ENCODE results near the gene C16orf89. TPM values are rescaled to one million over a fixed set of nuclear protein-coding genes. Genes with fewer than 3 reads are reported as not detected.

C16orf89 gene
- total and polyA plus RNA-seq, 5 donors, result 3.2 to 10.9 (median 9.2) TPM

DNA sequence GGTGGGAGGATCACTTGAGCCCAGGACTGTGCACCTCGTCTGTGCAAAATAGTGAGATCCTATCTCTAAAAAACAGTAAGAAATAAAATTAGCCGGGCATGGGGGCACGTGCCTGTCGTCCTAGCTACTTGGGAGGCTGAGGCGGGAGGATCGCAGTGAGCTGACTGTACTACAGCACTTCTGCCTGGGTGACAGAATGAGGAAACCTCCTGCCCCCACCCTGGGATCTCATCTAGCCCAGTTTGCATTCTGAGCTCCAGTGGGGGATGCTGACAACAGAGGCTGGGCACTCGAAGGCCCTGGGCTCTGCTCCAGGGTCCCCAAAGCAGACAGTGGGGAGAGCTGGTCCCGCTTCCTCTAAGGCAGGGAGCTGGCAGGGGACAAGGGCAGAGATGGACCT, 39.1 kb downstream of the C16orf89 start:
- intact Hi-C loops (cut with DNase I), result loop anchor here in 1 of 4 donors (5.0 kb wide), 1 partner anchor 64 kb away; no protein-coding TSS in a partner anchor
- ATAC-seq, result no peak
- H3K4me1 ChIP-seq (ENCODE audit: control insufficient read depth, insufficient read depth, low read length), result no peaks in the 10 kb centered on the region
- WGBS, result 89% methylated on average over 8 of the region's 8 CpGs
- H3K9me3 ChIP-seq (ENCODE audit: control insufficient read depth, low read length), result no peaks in the 10 kb centered on the region
- no peaks in the 10 kb centered on the region for H3K27me3 ChIP-seq (ENCODE audit: control insufficient read depth, insufficient read depth)
- no peak for DNase-seq
- no peak overlapping the region for H3K27ac ChIP-seq (ENCODE audit: low read length)
- H3K4me3 ChIP-seq (ENCODE audit: low read length), result no peak overlapping the region

DNA sequence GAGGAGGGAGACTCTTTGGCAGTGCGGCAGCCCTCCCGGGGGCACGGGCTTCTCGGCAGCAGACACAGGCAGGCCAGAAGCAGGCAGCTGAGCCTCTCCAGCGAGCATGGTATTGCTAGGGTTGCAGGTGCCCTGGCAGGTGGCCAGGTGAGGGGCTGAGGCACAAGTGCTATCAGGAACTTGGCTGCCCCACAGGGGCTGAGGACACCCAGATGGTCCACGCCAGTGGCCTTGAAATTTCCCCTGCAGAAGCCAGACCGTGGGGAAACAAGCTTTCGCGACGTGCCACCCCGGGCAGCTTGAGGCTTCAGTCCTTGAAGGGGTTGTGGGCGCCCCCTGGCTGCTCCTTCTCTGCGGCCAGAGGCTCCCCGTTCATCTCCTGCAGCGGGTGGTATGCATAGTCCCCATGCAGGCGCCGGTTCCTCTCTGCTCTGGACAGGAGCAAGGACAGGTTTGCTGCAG, 40.6 kb downstream of the C16orf89 start:
- ATAC-seq (peak; percentile 17 to 25), DNase-seq (peak in 2 of 3 donors; percentile 76)
- Histone ChIP-seq H3K27me3 (ENCODE audit: control insufficient read depth, insufficient read depth) (no peaks in the 10 kb centered on the region), H3K27ac (ENCODE audit: low read length) (no peak overlapping the region), H3K9me3 (ENCODE audit: control insufficient read depth, low read length) (no peaks in the 10 kb centered on the region), H3K4me3 (ENCODE audit: low read length) (no peak overlapping the region), H3K4me1 (ENCODE audit: control insufficient read depth, insufficient read depth, low read length) (no peaks in the 10 kb centered on the region)
- 43% methylated on average over 17 of the region's 17 CpGs for WGBS
- intact Hi-C loops (cut with DNase I), result loop anchor here in 1 of 4 donors (5.0 kb wide), 1 partner anchor 63 kb away; no protein-coding TSS in a partner anchor

DNA sequence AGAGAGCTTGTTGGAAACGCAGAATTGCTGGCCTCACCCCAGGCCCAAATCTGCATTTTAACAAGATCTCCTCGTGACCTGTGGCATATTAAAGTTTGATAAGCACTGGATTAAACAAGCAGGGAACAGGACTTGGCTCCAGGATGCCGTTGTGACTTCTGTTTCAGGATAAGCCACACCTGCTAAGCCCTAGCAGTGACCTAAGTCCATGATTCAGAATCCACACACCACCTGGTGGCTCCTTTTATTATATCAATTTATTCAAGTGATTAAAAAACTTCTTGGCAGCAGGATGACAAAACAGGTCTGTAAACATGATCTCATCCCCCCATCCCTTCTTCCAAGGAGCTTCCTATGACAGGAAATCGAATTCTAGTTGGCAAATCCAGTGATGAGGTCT, 41.1 kb downstream of the C16orf89 start:
- H3K9me3 ChIP-seq (ENCODE audit: control insufficient read depth, low read length), result no peaks in the 10 kb centered on the region
- no peak overlapping the region for H3K4me3 ChIP-seq (ENCODE audit: low read length)
- H3K27ac ChIP-seq (ENCODE audit: low read length), result no peak overlapping the region
- DNase-seq (no peak), ATAC-seq (no peak)
- no peaks in the 10 kb centered on the region for H3K27me3 ChIP-seq (ENCODE audit: control insufficient read depth, insufficient read depth)
- WGBS, result 54% methylated on average over 4 of the region's 4 CpGs
- intact Hi-C loops (cut with DNase I), result loop anchor here in 1 of 4 donors (5.0 kb wide), 1 partner anchor 62 kb away; no protein-coding TSS in a partner anchor
- no peaks in the 10 kb centered on the region for H3K4me1 ChIP-seq (ENCODE audit: control insufficient read depth, insufficient read depth, low read length)

DNA sequence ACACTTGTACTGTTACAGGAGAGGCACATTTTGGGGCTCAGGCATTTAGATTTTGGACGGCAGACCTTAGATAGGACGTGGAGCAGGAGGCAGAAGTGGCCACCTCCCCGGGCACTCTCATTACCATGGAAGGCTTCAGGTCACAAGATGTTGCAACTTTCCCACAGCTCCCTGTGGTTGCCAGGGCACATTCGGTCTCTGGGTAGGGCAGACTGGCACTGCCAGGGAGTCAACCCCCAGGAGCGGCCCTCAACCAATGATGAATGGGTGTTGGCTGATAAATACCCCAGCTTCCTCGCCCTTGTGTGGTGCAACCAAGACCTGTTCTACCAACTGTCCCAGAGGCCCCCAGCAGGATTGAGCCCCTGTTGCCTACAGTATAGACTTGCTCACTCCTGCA, 43.2 kb downstream of the C16orf89 start:
- no peaks in the 10 kb centered on the region for H3K9me3 ChIP-seq (ENCODE audit: control insufficient read depth, low read length)
- H3K4me3 ChIP-seq (ENCODE audit: low read length), result no peak overlapping the region
- intact Hi-C loops (cut with DNase I), result no loop called here
- ATAC-seq, result no peak
- DNase-seq, result no peak
- H3K27ac ChIP-seq (ENCODE audit: low read length), result no peak overlapping the region
- H3K27me3 ChIP-seq (ENCODE audit: control insufficient read depth, insufficient read depth), result no peaks in the 10 kb centered on the region
- no peaks in the 10 kb centered on the region for H3K4me1 ChIP-seq (ENCODE audit: control insufficient read depth, insufficient read depth, low read length)
- 77% methylated on average over 6 of the region's 6 CpGs for WGBS

DNA sequence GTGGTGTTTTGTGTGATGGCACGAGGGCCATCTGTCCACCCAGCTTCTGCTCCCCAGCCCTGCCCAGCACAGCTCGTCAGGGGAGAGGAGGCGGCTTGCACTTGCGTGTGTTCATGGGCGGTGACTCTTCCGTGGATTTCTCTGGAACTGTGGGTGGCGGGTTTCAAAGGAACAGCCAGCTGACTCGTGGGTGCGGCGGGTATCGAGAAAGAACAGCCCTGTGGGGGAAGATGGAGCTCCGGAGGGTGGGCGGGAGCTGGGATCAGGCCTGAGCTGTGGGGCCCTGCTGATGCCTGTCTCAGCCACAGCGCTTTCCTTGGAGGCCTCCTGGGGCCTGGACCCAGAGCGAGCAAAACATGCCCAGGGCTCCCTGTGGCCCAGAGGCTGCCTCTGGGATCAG, 45.2 kb downstream of the C16orf89 start:
- no peak overlapping the region for H3K4me3 ChIP-seq (ENCODE audit: low read length)
- no peaks in the 10 kb centered on the region for H3K27me3 ChIP-seq (ENCODE audit: control insufficient read depth, insufficient read depth)
- no peak overlapping the region for H3K27ac ChIP-seq (ENCODE audit: low read length)
- no peaks in the 10 kb centered on the region for H3K9me3 ChIP-seq (ENCODE audit: control insufficient read depth, low read length)
- 68% methylated on average over 15 of the region's 15 CpGs for WGBS
- no peaks in the 10 kb centered on the region for H3K4me1 ChIP-seq (ENCODE audit: control insufficient read depth, insufficient read depth, low read length)
- intact Hi-C loops (cut with DNase I), result no loop called here
- ATAC-seq, result no peak
- DNase-seq, result no peak

DNA sequence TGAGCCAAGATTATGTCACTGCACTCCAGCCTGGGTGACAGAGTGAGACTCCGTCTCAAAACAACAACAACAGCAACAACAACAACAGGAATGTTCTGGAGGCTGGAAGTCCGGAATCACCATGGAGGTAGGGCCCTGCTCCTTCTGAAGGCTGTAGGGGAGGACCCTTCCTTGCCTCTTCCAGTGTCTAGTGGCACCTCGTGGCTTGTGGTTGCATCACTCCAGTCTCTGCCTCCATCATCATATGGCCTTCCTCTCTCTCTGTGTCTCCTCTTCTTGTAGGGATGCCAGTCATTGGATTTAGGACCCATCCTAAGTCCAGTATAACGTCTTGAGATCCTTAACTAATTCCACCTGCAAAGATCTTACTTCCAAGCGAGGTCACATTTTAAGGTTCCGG, 46.0 kb downstream of the C16orf89 start:
- Histone ChIP-seq H3K4me1 (ENCODE audit: control insufficient read depth, insufficient read depth, low read length) (no peaks in the 10 kb centered on the region), H3K27ac (ENCODE audit: low read length) (no peak overlapping the region), H3K27me3 (ENCODE audit: control insufficient read depth, insufficient read depth) (no peaks in the 10 kb centered on the region), H3K4me3 (ENCODE audit: low read length) (no peak overlapping the region), H3K9me3 (ENCODE audit: control insufficient read depth, low read length) (no peaks in the 10 kb centered on the region)
- WGBS, result 77% methylated on average over 6 of the region's 6 CpGs
- intact Hi-C loops (cut with DNase I), result no loop called here
- DNase-seq (no peak), ATAC-seq (no peak)

DNA sequence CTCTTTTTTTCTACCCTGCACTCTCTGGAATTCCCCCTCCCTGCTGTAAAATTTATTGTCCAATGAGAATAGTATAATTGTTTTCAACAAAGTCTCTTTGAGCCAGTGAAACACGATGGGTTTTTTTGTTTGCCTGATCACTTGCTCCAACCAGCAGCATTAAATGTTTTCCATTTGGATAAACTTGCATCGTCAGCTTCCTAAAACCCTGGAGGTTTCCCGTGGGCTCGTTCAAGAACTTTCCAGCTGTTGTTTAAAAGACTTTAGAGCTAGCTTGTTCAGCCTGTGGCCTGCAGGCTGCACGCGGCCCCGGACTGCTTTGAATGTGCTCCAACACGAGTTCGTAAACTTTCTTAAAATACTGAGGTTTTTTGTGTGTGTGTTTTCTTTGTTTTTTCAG, 47.0 kb downstream of the C16orf89 start:
- Histone ChIP-seq H3K27ac (ENCODE audit: low read length) (no peak overlapping the region), H3K4me3 (ENCODE audit: low read length) (no peak overlapping the region), H3K27me3 (ENCODE audit: control insufficient read depth, insufficient read depth) (no peaks in the 10 kb centered on the region), H3K4me1 (ENCODE audit: control insufficient read depth, insufficient read depth, low read length) (no peaks in the 10 kb centered on the region), H3K9me3 (ENCODE audit: control insufficient read depth, low read length) (no peaks in the 10 kb centered on the region)
- intact Hi-C loops (cut with DNase I), result no loop called here
- no peak for DNase-seq
- ATAC-seq, result no peak
- 36% methylated on average over 9 of the region's 9 CpGs for WGBS

DNA sequence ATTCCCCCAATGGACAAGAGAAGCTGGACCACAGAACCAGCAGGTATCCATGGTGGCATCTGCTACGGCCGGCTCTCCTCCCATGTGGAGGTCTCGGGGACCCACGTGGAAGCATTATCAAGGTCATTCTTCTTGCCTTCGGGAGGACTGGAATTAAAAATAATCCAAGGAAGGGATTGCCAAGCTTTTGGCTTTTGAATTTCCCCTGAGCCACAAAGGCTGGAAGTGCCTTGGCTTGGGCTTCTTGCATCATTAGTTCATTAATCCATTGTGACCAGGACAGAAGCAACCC, 48.1 kb downstream of the C16orf89 start:
- no peak for DNase-seq
- no peaks in the 10 kb centered on the region for H3K4me1 ChIP-seq (ENCODE audit: control insufficient read depth, insufficient read depth, low read length)
- H3K9me3 ChIP-seq (ENCODE audit: control insufficient read depth, low read length), result no peaks in the 10 kb centered on the region
- no peak overlapping the region for H3K27ac ChIP-seq (ENCODE audit: low read length)
- no peak overlapping the region for H3K4me3 ChIP-seq (ENCODE audit: low read length)
- 72% methylated on average over 5 of the region's 5 CpGs for WGBS
- intact Hi-C loops (cut with DNase I), result no loop called here
- no peaks in the 10 kb centered on the region for H3K27me3 ChIP-seq (ENCODE audit: control insufficient read depth, insufficient read depth)
- no peak for ATAC-seq

DNA sequence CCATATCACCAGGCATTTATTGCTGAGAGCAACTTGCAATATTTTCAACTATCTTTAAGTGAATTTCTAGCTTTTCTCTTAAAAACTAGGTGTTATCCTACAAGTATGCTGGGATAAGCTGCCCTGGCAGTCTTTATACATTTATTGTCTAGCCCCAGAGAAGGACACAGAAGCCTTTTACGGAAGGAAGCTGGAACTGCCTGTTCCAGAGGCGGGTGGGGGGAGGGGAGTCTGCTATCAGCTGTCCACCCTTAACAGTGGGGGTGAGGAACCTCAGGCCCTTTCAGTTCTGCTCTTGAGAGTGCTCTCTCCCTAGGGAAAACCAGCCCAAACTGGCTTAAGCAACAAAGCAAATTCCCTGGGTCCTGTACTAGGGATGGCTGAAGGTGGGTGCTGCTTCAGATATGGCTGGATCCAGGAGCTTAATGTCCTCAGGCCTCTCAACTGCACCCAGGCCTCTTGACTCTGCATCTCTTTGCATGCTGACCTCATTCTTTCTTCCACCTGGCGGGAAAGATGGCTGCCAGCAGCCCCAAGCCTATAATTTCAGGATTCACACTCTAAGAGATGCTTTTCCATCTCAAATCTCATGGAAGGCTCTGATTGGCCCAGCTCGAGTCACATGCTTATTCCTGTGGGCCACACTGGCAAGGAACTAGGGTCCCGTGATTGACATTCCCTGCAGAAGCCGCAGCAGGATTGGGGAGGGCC, 48.6 kb downstream of the C16orf89 start:
- Histone ChIP-seq H3K27me3 (ENCODE audit: control insufficient read depth, insufficient read depth) (no peaks in the 10 kb centered on the region), H3K27ac (ENCODE audit: low read length) (no peak overlapping the region), H3K4me3 (ENCODE audit: low read length) (no peak overlapping the region), H3K9me3 (ENCODE audit: control insufficient read depth, low read length) (no peaks in the 10 kb centered on the region), H3K4me1 (ENCODE audit: control insufficient read depth, insufficient read depth, low read length) (no peaks in the 10 kb centered on the region)
- intact Hi-C loops (cut with DNase I), result no loop called here
- WGBS, result 67% methylated on average over 6 of the region's 6 CpGs
- DNase-seq (no peak), ATAC-seq (no peak)

DNA sequence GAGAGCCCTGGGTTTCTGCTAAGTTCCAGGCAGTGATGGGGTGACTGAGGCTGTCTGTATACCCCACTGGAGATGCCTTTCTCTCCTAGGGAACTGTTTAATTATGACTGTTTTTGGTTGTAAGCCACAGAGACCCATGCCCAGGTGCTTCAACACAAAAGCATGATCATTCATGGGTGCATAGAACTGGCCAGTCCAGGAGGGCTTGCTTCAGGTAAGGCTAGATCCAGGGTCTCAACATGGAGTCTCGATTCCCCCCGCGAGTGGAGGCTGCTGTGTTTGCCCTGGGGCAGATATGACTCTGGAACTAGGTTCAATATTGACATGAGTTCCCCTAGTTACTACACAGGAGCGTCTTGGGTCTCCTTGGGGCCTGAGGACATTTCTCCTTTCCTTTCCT, 49.9 kb downstream of the C16orf89 start:
- no peak overlapping the region for H3K27ac ChIP-seq (ENCODE audit: low read length)
- no peaks in the 10 kb centered on the region for H3K9me3 ChIP-seq (ENCODE audit: control insufficient read depth, low read length)
- no peaks in the 10 kb centered on the region for H3K27me3 ChIP-seq (ENCODE audit: control insufficient read depth, insufficient read depth)
- ATAC-seq (no peak), DNase-seq (no peak)
- intact Hi-C loops (cut with DNase I), result no loop called here
- H3K4me1 ChIP-seq (ENCODE audit: control insufficient read depth, insufficient read depth, low read length), result no peaks in the 10 kb centered on the region
- 86% methylated on average over 4 of the region's 4 CpGs for WGBS
- H3K4me3 ChIP-seq (ENCODE audit: low read length), result no peak overlapping the region

DNA sequence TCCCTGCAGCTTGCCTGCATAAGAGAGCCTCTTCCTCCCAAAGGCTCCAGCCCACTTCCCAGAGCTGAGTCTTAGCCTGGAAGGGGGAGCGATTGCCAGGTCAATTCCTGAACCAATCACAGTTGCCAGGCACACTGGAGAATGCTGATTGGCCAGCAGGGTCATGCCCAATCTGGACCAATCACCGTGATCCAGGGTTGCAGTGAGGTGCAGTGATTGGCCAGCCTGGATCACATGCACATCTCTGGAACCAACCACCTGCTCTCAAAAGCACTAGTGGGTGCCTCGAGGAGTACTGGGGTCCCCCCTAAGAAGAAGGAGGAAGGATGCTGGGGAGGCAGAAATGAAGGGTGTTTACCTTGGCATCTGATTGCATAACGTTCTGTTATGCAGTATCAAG, 50.4 kb downstream of the C16orf89 start:
- Histone ChIP-seq H3K9me3 (ENCODE audit: control insufficient read depth, low read length) (no peaks in the 10 kb centered on the region), H3K4me3 (ENCODE audit: low read length) (no peak overlapping the region), H3K27ac (ENCODE audit: low read length) (no peak overlapping the region), H3K4me1 (ENCODE audit: control insufficient read depth, insufficient read depth, low read length) (no peaks in the 10 kb centered on the region), H3K27me3 (ENCODE audit: control insufficient read depth, insufficient read depth) (no peaks in the 10 kb centered on the region)
- 62% methylated on average over 4 of the region's 4 CpGs for WGBS
- ATAC-seq (no peak), DNase-seq (no peak)
- intact Hi-C loops (cut with DNase I), result no loop called here

DNA sequence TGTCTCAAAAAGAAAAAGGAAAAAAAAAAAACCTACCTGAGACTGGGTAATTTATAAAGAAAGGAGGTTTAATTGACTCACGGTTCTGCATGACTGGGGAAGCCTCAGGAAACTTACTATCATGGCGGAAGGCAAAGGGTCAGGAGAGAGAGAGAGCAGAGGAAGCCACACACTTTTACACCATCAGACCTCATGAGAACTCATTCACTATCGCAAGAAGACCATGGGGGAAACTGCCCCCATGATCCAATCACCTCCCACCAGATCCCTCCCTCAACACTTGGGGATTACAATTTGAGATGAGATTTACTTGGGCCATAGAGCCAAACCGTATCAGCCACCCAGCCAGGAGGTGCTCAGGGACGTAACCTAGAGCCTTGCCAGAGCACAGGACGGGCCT, 52.9 kb downstream of the C16orf89 start:
- ATAC-seq (no peak), DNase-seq (no peak)
- Histone ChIP-seq H3K27me3 (ENCODE audit: control insufficient read depth, insufficient read depth) (no peaks in the 10 kb centered on the region), H3K4me1 (ENCODE audit: control insufficient read depth, insufficient read depth, low read length) (no peaks in the 10 kb centered on the region), H3K27ac (ENCODE audit: low read length) (no peak overlapping the region), H3K9me3 (ENCODE audit: control insufficient read depth, low read length) (no peaks in the 10 kb centered on the region), H3K4me3 (ENCODE audit: low read length) (no peak overlapping the region)
- 64% methylated on average over 6 of the region's 6 CpGs for WGBS
- intact Hi-C loops (cut with DNase I), result no loop called here

Measured in right cardiac atrium (tissue), 5 donors.